ENCODE data around the gene HS3ST3A1.

HS3ST3A1 gene

DNA sequence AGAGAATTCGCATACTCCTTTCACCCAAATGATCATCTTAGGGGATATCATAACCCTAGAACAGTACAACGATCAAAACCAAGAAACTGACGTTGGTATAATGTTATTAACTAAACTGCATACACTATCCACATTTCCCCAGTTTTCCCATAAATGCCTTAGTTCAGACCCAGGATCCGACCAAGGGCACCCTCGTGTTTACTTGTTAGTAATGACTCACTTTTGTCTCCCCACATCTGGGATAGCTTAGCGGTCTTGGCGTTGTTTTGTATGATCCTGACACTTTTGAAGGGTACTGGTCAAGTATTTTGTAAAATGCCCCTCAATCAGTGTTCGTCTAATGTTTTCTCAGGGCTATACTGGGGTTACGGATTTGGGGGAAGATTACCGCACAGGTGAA lies 8.0 kb downstream of the HS3ST3A1 start:
- Mint-ChIP-seq H3K36me3 (ENCODE audit: low read depth) (peaks cover 25% of the 10 kb centered on the region), H3K9me3 (no peaks in the 10 kb centered on the region), H3K27me3 (ENCODE audit: low read depth, poor library complexity) (peaks cover 3% of the 10 kb centered on the region), H3K27ac (no peak overlapping the region), H3K4me3 (peak overlapping the region; percentile 13), H3K4me1 (peaks cover 99% of the 10 kb centered on the region)
- TF ChIP-seq, protein P1, sequence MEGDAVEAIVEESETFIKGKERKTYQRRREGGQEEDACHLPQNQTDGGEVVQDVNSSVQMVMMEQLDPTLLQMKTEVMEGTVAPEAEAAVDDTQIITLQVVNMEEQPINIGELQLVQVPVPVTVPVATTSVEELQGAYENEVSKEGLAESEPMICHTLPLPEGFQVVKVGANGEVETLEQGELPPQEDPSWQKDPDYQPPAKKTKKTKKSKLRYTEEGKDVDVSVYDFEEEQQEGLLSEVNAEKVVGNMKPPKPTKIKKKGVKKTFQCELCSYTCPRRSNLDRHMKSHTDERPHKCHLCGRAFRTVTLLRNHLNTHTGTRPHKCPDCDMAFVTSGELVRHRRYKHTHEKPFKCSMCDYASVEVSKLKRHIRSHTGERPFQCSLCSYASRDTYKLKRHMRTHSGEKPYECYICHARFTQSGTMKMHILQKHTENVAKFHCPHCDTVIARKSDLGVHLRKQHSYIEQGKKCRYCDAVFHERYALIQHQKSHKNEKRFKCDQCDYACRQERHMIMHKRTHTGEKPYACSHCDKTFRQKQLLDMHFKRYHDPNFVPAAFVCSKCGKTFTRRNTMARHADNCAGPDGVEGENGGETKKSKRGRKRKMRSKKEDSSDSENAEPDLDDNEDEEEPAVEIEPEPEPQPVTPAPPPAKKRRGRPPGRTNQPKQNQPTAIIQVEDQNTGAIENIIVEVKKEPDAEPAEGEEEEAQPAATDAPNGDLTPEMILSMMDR (IDR thresholded peaks at IDR 0.05): no peak
- DNase-seq: no peak

DNA sequence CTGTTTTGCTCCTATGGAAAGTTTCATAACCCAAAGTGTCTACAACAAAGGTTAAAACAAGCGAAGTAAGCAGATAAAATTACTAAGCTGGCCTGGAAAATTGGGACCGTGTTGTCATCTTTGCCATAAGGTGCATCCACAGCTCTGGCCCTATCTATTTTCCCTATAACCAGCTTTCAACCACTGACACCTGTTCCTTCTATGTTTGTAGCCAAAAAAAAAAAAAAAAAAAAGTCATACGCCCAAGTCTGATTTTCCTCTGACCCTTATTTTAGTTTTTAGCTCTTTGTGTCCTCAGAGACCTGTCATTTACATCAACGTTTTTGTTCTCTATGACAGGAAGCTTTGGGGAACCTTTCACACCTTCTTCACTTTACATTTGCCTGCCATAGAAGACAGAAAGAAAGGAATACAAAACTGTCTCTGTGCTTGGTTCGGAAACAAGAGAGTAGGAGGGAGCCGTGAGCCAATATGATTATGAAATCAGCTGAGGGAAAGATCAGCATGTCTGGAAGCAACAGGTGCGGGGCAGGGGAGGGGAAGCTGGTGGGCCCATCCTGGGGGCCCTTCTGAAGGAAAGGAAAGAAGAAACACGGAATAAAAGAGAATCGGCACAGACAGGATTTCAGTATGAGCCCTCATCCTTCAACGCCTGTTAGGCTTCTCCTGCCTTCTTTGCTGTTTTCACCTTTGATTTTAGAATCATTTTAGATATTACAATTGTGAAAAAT lies 8.5 kb downstream of the HS3ST3A1 start:
- H3K27me3 Mint-ChIP-seq (ENCODE audit: low read depth, poor library complexity): peaks cover 3% of the 10 kb centered on the region
- H3K27ac Mint-ChIP-seq: no peak overlapping the region
- peaks cover 30% of the 10 kb centered on the region for H3K36me3 Mint-ChIP-seq (ENCODE audit: low read depth)
- no peak overlapping the region for H3K4me3 Mint-ChIP-seq
- no peak for DNase-seq
- peaks cover 94% of the 10 kb centered on the region for H3K4me1 Mint-ChIP-seq
- TF ChIP-seq, protein P1 (IDR thresholded peaks at IDR 0.05): no peak
- H3K9me3 Mint-ChIP-seq: no peaks in the 10 kb centered on the region

DNA sequence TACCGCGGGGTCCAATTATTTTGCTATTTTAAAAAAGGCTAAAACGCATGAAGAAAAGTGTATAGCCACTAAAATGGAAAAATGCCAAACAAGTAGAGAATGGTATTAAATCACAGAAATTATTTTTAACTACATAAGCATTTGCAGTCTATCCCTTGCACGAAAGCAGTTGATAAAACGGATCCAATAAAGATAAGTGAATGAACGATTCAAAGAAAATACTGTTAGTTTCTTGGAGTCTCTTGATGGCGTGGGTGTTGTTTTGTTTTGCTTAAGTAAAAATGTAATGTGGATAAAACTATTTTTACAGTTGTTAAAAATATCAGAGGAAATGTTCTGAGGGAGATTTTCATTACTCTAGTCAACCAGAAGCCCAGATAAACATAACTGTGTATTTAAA lies 9.3 kb downstream of the HS3ST3A1 start:
- DNase-seq: no peak
- H3K9me3 Mint-ChIP-seq: peaks cover 4% of the 10 kb centered on the region
- TF ChIP-seq, protein P1 (IDR thresholded peaks at IDR 0.05): no peak
- peaks cover 36% of the 10 kb centered on the region for H3K36me3 Mint-ChIP-seq (ENCODE audit: low read depth)
- no peak overlapping the region for H3K4me3 Mint-ChIP-seq
- no peak overlapping the region for H3K27ac Mint-ChIP-seq
- H3K4me1 Mint-ChIP-seq: peaks cover 86% of the 10 kb centered on the region
- H3K27me3 Mint-ChIP-seq (ENCODE audit: low read depth, poor library complexity): peaks cover 3% of the 10 kb centered on the region

DNA sequence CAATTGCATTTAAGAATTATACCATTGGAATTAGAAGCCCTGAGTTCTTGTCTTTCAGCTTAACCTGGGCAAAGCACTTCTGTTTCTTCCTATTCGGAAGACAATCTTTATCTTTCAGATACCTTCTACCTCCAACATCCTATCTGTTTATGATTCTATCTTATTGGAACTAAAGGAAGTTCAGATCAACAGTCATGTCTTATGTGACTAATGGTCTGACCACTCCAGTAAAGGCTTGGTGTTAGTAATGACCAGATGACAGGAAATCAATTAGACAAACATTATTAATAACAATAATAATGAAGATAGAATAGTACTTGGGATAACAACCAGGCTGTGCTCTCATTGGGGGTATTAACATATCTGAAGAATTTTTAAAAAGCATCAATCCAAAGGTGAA lies 11.3 kb downstream of the HS3ST3A1 start:
- TF ChIP-seq, protein P1 (IDR thresholded peaks at IDR 0.05): no peak
- Mint-ChIP-seq H3K9me3 (peaks cover 16% of the 10 kb centered on the region), H3K4me1 (peaks cover 66% of the 10 kb centered on the region), H3K27me3 (ENCODE audit: low read depth, poor library complexity) (peaks cover 3% of the 10 kb centered on the region), H3K36me3 (ENCODE audit: low read depth) (peaks cover 48% of the 10 kb centered on the region), H3K4me3 (no peak overlapping the region), H3K27ac (peak overlapping the region; percentile 57)
- DNase-seq: no peak

DNA sequence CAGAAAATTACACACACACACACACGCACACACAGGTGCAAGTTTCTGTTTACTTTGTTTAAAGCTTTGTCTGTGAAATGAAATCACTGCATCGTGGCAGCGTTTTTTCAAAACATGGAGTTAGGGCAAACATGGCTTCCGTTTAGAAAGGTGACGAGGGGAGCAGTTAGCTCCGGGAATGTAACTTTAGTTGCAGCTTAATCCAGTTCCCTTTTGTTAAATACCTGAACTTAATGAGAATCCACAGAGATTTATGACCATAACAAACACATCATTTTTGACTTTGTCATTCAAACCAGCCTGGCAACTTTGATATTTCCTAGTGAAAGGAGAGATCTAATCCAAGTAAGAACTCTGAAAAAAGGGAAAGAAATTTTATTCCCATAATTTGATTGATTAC lies 12.1 kb downstream of the HS3ST3A1 start:
- TF ChIP-seq, protein P1 (IDR thresholded peaks at IDR 0.05): no peak
- Mint-ChIP-seq H3K4me1 (peaks cover 61% of the 10 kb centered on the region), H3K9me3 (peaks cover 19% of the 10 kb centered on the region), H3K27me3 (ENCODE audit: low read depth, poor library complexity) (peaks cover 3% of the 10 kb centered on the region), H3K4me3 (peak overlapping the region; percentile 13), H3K27ac (peak overlapping the region; percentile 57), H3K36me3 (ENCODE audit: low read depth) (peaks cover 51% of the 10 kb centered on the region)
- DNase-seq: no peak
